GM20000 (cell line): ENCODE results near the gene NKX6-2.

Experiments
- DNase-seq: peaks from one replicate; pipeline ENCODE4 v3.0.0; 2012; ENCODE audit warnings: low spot score
- TF ChIP-seq, protein P1 (sequence below): IDR thresholded peaks from 2 replicates; pipeline ENCODE4 v1.5.1; 2012; ENCODE audit warnings: mild to moderate bottlenecking, control low read depth; ENCODE audit errors: extremely low read depth, missing control alignments

The NKX6-2 gene

DNA sequence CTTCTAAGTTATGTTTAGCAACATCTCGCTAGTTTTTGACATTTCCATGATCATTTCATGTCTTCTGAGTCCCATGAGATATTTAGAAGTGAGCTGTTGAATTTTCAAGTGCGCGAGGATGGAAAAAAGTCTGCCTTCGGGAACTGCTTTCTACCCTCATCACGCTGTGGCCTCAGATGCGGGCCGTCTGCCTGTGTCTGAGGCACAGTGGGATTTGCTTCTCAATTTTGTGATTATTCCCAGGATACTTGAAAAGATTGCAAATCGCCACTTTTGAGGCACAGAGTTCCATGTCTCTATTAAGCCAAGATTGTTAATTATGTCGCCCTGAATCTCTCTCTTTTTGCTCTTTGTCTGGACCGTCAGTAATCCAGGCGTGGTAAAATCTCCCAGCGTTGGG is 30.8 kb upstream of the NKX6-2 start:
- TF ChIP-seq, protein P1, sequence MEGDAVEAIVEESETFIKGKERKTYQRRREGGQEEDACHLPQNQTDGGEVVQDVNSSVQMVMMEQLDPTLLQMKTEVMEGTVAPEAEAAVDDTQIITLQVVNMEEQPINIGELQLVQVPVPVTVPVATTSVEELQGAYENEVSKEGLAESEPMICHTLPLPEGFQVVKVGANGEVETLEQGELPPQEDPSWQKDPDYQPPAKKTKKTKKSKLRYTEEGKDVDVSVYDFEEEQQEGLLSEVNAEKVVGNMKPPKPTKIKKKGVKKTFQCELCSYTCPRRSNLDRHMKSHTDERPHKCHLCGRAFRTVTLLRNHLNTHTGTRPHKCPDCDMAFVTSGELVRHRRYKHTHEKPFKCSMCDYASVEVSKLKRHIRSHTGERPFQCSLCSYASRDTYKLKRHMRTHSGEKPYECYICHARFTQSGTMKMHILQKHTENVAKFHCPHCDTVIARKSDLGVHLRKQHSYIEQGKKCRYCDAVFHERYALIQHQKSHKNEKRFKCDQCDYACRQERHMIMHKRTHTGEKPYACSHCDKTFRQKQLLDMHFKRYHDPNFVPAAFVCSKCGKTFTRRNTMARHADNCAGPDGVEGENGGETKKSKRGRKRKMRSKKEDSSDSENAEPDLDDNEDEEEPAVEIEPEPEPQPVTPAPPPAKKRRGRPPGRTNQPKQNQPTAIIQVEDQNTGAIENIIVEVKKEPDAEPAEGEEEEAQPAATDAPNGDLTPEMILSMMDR: no peak
- DNase-seq: no peak

DNA sequence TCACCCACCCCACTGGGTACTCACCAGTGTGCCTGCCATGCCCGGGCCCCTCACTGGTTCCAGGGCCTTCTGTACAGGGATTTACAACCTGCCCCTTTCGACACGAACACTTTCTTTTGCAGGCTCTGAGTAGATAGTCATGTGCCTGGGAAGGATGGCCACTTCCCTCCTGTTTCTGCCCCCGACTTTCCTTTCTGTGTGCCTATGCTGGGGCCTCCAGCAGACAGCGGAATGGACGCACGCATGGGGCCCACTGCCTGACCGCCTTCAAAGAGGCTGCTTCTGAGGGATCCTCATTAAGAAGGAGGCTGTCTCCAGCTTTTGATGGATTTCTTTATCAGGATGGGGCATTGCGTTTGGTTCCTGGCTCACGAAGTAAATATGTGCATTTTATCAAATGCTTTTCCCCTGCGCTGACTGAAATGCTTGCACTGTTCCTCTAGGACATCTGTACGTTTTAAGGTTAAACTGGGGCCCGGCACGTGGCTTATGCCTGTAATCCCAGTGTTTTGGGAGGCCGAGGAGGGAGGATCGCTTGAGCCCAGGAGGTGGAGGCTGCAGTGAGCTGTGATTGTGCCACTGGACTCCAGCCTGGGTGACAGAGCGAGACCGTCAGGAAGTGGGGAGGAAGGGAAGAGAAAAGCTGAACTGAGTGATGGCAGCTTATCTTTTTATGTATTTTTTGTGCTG is 29.4 kb upstream of the NKX6-2 start:
- no peak for DNase-seq

DNA sequence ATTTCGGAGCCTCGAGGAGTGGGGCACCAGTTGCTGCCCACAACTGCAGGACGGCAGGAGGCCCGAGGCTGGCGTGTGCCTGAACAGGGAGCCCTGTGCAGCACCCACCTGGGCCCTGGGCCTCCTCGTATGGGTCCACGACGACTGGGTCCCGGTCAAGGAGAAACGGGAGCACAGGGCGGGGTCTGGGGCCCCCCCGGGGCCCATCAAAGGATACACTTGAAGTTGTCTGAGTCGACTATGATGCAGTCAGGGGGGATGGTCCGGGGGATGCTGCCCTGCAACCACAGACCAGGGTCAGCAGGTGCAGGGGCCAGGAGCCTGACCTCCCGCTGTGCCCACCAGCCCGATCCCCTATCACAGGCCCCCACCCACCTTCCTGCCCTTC is 28.5 kb upstream of the NKX6-2 start:
- TF ChIP-seq, protein P1: no peak
- DNase-seq: no peak

More for the DNA sequence above, 29.4 kb upstream of the NKX6-2 start:
- TF ChIP-seq, protein P1: no peak

DNA sequence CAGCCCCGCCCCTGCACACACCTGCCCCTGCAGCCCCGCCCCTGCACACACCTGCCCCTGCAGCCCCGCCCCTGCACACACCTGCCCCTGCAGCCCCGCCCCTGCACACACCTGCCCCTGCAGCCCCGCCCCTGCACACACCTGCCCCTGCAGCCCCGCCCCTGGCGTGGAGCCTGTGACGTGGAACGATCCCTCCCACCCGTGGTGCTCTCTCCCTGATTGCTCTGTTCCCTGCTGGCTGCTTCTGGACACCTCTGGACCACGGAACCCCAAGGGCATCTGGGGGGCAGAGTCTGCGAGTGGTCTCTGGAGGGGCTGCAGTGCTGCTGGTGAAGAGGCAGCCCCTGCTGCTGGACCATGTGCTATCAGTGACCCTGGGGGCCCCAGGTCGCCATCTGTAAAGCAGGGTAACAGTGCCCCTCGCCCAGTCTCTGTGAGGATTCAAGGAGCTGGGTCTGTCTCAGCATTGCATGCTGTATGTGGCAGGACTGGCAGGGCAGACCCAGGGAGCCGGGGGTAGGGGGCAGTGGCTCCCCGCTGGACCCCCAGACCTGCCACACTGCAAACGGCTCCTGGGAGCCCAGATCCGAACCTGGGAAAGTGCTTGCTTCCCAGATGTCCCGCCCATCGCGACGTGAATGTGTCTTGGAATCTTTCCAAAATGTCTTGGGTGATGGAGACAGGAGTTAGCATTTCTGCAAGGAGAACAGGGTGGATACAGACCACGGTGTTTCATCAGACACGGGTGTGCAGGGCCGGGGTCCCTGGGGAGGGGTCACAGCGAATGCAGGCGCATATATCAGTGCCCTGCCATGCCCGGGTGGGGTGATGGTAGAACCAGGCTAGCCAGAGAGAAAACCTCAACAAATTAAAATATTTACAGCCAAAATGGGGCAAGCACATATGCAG is 27.9 kb upstream of the NKX6-2 start:
- DNase-seq: no peak
- TF ChIP-seq, protein P1: no peak

DNA sequence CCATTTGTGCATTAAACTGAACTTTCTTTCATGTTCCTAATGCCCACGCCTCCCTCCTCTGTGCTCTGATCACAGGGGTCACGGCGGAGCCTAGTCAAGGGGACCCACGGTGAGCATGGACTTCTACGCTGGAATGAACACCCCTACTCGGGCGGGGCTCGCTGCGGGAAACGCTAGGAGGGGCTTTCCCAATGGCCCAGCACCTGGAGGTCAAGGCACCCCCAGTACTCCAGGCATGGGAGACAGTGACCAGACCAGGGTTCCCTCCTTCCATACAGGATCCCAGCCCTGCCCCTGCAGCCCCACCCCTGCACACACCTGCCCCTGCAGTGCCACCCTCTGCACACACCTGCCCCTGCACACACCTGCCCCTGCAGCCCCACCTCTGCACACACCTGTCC is 27.1 kb upstream of the NKX6-2 start:
- DNase-seq: no peak
- TF ChIP-seq, protein P1: no peak

DNA sequence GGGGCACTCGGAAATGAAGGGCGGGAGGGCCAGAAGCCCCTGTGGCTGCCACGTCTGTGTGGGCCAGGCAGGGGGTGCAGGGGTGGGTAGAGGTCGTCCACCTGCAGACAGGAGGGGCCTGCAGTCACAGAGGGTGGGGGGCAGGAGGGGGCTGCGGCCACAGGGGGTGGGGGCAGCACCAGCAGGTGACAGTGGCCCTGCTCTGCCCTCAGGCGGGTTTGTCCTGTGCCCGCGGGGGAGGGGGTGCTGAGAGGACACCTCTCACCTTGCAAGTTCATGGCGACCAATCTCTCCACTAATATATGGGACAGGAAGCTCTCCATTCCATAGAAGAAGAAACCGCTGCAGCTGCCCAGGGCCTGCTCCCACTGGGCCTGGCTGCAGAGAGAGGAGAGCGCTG is 26.6 kb upstream of the NKX6-2 start:
- DNase-seq: no peak
- TF ChIP-seq, protein P1: no peak

DNA sequence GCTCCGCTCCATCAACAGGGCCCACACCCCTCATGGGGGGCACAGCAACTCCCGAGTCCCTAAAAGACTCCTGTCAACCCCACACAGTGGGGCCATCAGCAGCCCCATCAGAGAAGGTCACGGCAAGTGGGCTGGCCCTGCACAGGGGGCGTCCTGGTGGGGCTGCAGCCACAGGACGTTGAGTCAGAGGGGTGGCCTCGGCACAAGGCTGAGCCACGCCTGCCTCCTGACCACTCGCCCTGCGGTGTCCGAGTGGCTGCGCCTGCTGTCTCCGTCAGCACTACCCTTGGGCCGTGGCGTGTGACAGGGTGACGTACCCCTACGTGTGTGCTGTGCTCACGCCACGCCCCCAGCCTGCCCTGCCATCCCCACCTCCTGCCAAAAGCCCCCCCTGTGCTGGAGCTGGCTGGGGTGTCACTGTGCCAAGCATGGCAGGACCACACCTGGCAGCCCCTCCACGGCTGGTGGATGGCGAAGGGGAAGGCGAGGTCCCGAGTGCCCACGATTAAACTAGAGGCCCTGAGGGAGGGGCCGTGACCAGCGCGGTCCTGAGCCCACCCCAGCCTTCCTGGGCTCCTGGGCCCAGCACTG is 26.0 kb upstream of the NKX6-2 start:
- DNase-seq: no peak
- TF ChIP-seq, protein P1: no peak
